VCaP (cell line): ENCODE measurements around the gene NAA35.

ENCODE experiments used
- H3K27ac ChIP-seq: fragments of 450-650 bp; 2 replicates; pipeline ENCODE4 v1.5.1; 2017
- TF ChIP-seq, protein P1 (sequence below): fragments of 450-650 bp; conservative IDR thresholded peaks from 2 replicates; pipeline ENCODE4 v1.5.1; 2017; ENCODE audit warnings: mild to moderate bottlenecking, moderate library complexity

The NAA35 gene

GRCh38 chr9:85940832-85941621 is at the start of gene NAA35:
Gene NAA35 (plus strand): TSS chr9:85941146. CDS start chr9:85942160, 1,014 bp downstream.
- peak within 1 kb of the TSS; percentile 96 for H3K27ac ChIP-seq
- TF ChIP-seq, protein P1, sequence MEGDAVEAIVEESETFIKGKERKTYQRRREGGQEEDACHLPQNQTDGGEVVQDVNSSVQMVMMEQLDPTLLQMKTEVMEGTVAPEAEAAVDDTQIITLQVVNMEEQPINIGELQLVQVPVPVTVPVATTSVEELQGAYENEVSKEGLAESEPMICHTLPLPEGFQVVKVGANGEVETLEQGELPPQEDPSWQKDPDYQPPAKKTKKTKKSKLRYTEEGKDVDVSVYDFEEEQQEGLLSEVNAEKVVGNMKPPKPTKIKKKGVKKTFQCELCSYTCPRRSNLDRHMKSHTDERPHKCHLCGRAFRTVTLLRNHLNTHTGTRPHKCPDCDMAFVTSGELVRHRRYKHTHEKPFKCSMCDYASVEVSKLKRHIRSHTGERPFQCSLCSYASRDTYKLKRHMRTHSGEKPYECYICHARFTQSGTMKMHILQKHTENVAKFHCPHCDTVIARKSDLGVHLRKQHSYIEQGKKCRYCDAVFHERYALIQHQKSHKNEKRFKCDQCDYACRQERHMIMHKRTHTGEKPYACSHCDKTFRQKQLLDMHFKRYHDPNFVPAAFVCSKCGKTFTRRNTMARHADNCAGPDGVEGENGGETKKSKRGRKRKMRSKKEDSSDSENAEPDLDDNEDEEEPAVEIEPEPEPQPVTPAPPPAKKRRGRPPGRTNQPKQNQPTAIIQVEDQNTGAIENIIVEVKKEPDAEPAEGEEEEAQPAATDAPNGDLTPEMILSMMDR, result no peak

GRCh38 chr9:85892401-85892800 is 48.5 kb upstream of the NAA35 start:
- TF ChIP-seq, protein P1, result no peak
- H3K27ac ChIP-seq, result no peak overlapping the region

- TF ChIP-seq, protein P1, result no peak
- H3K27ac ChIP-seq, result no peak overlapping the region
Measured at GRCh38 chr9:85895685-85896084, 45.3 kb upstream of the NAA35 start.

- H3K27ac ChIP-seq, result no peak overlapping the region
- TF ChIP-seq, protein P1, result no peak
Measured at GRCh38 chr9:85897848-85898247, 43.1 kb upstream of the NAA35 start.

DNA sequence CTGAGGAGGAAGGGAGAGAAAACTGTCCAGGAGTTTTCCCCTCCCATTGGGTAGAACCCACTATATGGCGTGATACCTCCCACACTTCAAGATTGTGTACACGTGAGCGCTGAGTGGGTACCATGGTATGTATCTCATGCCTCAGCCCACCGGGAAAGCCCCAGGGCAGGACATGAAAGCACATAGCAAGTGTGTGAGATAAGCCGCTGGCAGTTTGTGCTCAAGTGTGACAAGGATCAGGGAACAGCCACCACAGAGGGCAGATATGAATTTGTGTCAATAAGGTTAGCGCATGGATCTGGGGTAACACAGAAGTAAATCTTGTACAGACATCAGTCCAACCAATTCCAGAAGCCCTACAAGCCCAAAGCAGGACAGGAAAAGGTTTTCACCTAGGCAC is 42.6 kb upstream of the NAA35 start:
- H3K27ac ChIP-seq, result no peak overlapping the region
- TF ChIP-seq, protein P1, result no peak

GRCh38 chr9:85899388-85899787 is 41.6 kb upstream of the NAA35 start:
- no peak overlapping the region for H3K27ac ChIP-seq
- TF ChIP-seq, protein P1, result no peak

DNA sequence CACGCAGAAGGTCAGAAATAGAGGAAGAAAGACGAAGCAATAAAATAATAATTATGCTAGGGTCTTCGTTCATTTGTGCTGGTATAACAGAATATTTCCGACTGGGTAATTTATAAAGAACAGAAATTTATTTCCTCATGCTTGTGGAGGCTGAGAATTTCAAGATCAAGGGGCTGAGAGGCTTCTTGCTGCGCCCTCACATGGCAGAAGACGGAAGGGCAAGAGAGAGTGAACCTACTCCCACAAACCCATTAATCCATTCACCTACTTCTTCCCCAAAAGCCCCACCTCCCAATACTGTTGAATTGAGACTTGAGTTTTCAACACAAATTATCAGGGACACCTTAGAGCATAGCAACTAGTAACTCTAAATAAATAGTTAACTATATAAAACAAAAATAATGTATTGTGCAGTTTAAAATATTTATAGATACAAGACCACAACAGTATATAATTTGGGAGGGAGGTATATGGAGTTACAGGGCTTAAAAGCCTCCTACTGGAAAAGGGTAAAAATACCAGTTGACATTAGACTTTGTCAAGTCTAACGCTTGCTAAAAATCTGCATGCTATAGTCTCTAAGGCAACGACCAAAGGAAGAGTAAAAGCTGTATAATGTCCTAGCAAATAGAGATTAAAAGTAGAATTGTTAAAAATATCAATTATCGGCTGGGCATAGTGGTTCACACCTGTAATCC is 40.3 kb upstream of the NAA35 start:
- TF ChIP-seq, protein P1, result peak; percentile 81
- no peak overlapping the region for H3K27ac ChIP-seq
